Stomach smooth muscle (tissue), 2 donors: ENCODE data around the gene KPNA4.
"Not testable (repeated sequence)": the region's sequence is repeated elsewhere in the genome, so short reads cannot be mapped to it uniquely, and the experiment has no call there.

Source experiments
- H3K27ac ChIP-seq: one replicate; pipeline ENCODE4 v1.7.0; 2013; ENCODE audit warnings: mild to moderate bottlenecking, low read length, inconsistent platforms
- H3K27me3 ChIP-seq, 2 donors: one replicate each; pipeline ENCODE4 v1.7.0; 2013; ENCODE audit warnings: low read length in 2 of 2; ENCODE audit not compliant: insufficient read depth in 2 of 2, control insufficient read depth in 1 of 2
- H3K36me3 ChIP-seq, 2 donors: one replicate each; pipeline ENCODE4 v1.7.0; 2013; ENCODE audit warnings: low read length in 2 of 2; ENCODE audit not compliant: control insufficient read depth in 2 of 2, insufficient read depth in 2 of 2
- H3K4me1 ChIP-seq: one replicate; pipeline ENCODE4 v1.7.0; 2013; ENCODE audit warnings: low read length; ENCODE audit not compliant: control insufficient read depth, insufficient read depth
- H3K4me3 ChIP-seq, 2 donors: one replicate each; pipeline ENCODE4 v1.7.0; 2013; ENCODE audit warnings: low read length in 2 of 2
- H3K9ac ChIP-seq, 2 donors: one replicate each; pipeline ENCODE4 v1.7.0; 2013; ENCODE audit warnings: low read length in 2 of 2, mild to moderate bottlenecking in 1 of 2
- H3K9me3 ChIP-seq, 2 donors: one replicate each; pipeline ENCODE4 v1.7.0; 2013; ENCODE audit warnings: low read length in 2 of 2; ENCODE audit not compliant: control insufficient read depth in 2 of 2
- donor health status: healthy.
- donor health status: Pancreatic carcinoma.

KPNA4 gene

DNA sequence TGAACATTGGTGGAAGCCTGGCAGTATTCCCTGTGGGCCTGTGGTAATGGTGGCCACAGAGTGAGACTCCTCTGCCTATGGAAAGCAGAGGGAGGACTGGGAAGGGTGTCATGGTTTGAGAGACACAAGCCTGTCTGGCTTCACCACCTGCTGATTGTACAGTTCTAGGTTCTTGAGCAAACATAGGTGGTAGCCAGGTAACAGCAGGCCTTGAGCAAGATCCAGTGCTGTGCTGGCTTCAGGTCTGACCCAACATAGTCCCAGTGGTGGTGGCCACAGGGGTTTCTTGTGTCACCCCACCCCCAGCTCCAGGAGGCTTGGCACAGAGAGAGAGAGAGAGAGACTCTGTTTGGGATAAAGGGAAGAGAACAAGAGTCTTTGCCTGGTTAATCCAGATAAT, 22.7 kb upstream of the KPNA4 start:
- Histone ChIP-seq H3K4me3 (no peak overlapping the region), H3K27ac (no peak overlapping the region), H3K36me3 (no peaks in the 10 kb centered on the region), H3K9ac (no peak overlapping the region), H3K27me3 (no peaks in the 10 kb centered on the region), H3K4me1 (no peaks in the 10 kb centered on the region), H3K9me3 (peaks cover 0 to 5% of the 10 kb centered on the region in 2 donors)

DNA sequence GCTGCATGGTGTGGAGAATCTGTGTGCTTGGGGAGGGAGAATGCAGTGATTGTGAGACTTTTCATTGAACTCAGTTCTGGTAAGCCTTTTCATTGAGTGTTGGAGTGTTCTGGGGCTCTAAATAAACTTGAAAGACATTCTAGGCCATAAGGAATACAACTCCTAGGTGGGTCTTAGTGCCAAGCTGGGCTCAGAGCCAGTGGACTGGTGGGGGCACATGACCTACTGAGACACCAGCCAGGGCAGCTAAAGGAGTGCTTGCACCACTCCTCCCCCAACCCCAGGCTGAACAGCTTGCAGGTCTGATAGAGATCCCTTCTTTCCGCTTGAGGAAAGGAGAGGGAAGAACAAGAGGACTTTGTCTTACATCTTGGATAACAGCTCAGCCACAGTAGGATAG, 21.7 kb upstream of the KPNA4 start:
- Histone ChIP-seq H3K4me1 (no peaks in the 10 kb centered on the region), H3K27me3 (no peaks in the 10 kb centered on the region), H3K27ac (no peak overlapping the region), H3K36me3 (no peaks in the 10 kb centered on the region), H3K4me3 (no peak overlapping the region), H3K9me3 (peaks cover 0 to 5% of the 10 kb centered on the region in 2 donors), H3K9ac (no peak overlapping the region)

DNA sequence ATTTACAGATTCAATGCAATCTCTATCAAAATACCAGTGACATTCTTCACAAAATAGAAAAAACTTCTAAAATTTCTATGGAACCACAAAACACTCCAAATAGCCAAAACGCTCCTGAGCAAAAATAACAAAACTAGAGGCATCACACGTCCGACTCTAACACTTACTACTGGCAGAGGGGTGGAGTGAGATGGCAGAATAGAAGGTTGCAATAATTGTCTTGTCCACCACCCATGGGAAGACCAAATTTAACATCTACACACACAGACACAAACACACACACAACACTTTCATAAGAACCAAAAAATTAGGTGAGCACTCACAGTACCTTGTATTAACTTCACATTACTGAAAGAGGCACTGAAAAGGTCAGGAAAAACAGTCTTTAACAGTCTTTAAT, 21.3 kb upstream of the KPNA4 start:
- no peaks in the 10 kb centered on the region for H3K4me1 ChIP-seq
- no peak overlapping the region for H3K27ac ChIP-seq
- no peak overlapping the region for H3K4me3 ChIP-seq
- peaks cover 0 to 5% of the 10 kb centered on the region in 2 donors for H3K9me3 ChIP-seq
- no peak overlapping the region for H3K9ac ChIP-seq
- no peaks in the 10 kb centered on the region for H3K27me3 ChIP-seq
- H3K36me3 ChIP-seq, result no peaks in the 10 kb centered on the region

DNA sequence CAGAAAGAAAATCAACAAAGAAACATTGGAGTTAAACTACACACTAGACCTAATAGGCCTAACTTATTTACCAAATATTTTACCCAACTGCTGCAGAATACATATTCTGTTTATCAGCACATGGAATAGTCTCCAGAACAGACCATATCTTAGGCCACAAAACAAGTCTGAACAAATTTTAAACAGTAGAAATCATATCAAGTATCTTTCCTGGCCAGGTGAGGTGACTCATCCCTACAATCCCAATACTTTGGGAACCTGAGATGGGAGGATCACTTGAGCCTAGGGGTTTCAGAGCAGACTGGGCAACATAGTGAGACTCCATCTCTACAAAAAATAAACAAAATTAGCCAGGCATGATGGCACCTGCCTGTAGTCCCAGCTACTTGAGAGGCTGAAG, 18.1 kb upstream of the KPNA4 start:
- H3K4me3 ChIP-seq, result no peak overlapping the region
- H3K9ac ChIP-seq, result no peak overlapping the region
- H3K27me3 ChIP-seq, result no peaks in the 10 kb centered on the region
- H3K27ac ChIP-seq, result no peak overlapping the region
- no peaks in the 10 kb centered on the region for H3K4me1 ChIP-seq
- no peaks in the 10 kb centered on the region for H3K36me3 ChIP-seq
- H3K9me3 ChIP-seq, result peaks cover 3 to 8% of the 10 kb centered on the region in 2 donors

DNA sequence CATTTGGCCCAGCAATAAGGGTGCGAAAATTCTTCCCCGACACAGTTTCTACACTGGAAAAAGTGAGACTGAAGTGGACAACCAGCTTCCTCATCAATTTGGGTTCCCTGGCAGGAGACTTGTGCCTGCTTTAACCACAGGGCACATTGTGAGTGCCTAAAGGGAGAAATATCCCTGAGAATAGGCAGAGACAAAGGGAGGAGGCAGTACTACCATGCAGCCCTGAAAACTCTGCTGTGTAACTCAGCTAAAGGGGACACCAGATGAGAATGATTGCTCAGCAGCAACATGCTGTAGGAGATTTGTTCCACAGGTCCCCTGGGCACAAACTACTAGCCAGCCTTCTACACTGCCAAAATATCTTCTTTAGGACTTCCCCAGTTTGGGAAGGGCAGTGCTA, 15.6 kb upstream of the KPNA4 start:
- Histone ChIP-seq H3K36me3 (no peaks in the 10 kb centered on the region), H3K9me3 (peaks cover 3 to 8% of the 10 kb centered on the region in 2 donors), H3K4me1 (no peaks in the 10 kb centered on the region), H3K9ac (no peak overlapping the region), H3K27me3 (no peaks in the 10 kb centered on the region), H3K27ac (no peak overlapping the region), H3K4me3 (no peak overlapping the region)

DNA sequence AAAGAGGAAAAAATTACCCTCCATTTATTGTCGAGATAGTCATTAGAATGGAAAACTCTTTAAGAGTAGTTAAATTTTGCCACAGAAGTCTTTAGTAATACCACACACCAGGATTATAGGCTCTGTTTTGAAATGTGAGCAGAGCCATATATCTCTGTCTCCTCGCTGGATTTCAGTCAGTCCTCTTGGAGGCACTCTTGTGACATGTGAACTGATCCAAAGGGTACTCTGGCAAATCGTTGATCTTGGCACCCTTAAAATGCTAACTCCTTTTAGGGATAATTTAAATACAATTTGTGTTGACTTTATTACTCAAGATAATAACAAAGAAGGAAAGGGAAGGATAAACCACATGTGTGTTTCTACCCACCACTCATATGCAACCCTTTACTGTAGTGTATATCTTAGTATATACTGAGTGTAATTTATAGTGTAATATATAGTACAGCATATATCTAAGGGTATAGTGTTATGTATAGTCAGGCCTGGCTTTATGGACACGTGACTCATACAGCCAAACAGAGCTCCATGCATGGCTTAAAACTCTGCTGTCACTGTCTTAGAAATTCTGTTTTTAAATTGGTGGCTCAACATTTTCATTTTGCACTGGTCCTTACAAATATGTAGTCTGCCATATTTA, 12.3 kb upstream of the KPNA4 start:
- Histone ChIP-seq H3K36me3 (no peaks in the 10 kb centered on the region), H3K27ac (no peak overlapping the region), H3K9me3 (peaks cover 3% of the 10 kb centered on the region in 2 donors), H3K4me3 (no peak overlapping the region), H3K9ac (no peak overlapping the region), H3K27me3 (no peaks in the 10 kb centered on the region), H3K4me1 (no peaks in the 10 kb centered on the region)

DNA sequence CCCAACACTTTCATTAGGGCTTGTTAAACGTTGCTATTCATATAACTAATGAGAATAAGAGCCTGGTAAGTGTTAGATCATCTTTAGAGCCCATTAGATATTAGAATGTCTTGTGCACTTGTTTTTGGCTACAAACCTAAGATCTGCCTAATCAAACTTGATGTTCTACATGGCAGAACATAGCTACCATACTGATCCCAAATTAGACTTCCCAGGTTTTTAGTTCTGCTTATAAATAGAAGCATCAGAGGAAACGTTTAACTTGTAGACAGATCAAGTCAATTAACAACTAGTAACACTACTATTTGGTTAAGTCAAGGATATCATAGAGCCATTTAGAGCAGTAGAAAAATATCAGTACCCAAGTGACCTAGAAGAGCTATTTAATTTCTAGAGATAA, 11.7 kb upstream of the KPNA4 start:
- Histone ChIP-seq H3K27ac (no peak overlapping the region), H3K9me3 (peaks cover 3% of the 10 kb centered on the region in 2 donors), H3K4me1 (no peaks in the 10 kb centered on the region), H3K9ac (no peak overlapping the region), H3K36me3 (no peaks in the 10 kb centered on the region), H3K4me3 (no peak overlapping the region), H3K27me3 (no peaks in the 10 kb centered on the region)

DNA sequence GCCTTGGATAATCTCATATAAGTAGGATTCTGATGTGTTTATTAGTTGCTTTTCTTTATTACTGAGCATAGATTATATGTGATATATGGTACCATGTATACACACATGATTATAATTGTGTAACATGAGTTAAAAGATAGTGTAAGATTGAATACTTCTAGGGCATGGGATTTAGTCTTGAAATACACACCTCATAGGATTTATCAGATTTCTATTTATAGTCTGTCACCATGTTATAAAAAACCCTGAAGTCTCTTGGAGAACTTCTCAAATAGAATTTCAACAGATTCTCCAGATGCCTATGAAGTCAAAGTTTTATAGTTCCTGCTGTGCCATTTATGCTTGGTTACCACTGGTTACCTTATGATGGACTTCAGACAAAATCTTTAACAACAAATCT, 11.2 kb upstream of the KPNA4 start:
- Histone ChIP-seq H3K27ac (no peak overlapping the region), H3K36me3 (no peaks in the 10 kb centered on the region), H3K4me3 (no peak overlapping the region), H3K9ac (no peak overlapping the region), H3K4me1 (no peaks in the 10 kb centered on the region), H3K9me3 (peaks cover 3% of the 10 kb centered on the region in 2 donors), H3K27me3 (no peaks in the 10 kb centered on the region)

DNA sequence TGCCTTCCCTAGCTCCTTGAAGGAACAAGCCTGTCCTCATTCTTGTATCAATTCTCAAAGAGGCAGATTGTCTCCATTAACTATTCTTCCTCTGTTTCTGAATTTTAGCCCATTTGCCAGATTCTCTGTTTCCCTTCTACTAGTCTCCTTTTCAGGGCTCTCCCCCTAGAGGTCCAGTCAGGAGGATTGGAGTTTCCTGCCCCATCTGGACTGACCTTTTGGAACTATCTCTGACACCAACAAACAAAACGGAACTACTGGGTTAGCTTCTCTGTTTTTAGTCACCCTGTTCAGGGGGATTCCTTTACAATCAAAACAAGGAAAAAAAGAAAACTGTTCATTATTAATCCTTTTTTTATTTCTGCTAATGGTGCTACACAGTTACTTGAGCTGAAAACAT, 10.2 kb upstream of the KPNA4 start:
- no peaks in the 10 kb centered on the region for H3K36me3 ChIP-seq
- no peaks in the 10 kb centered on the region for H3K27me3 ChIP-seq
- no peak overlapping the region for H3K27ac ChIP-seq

DNA sequence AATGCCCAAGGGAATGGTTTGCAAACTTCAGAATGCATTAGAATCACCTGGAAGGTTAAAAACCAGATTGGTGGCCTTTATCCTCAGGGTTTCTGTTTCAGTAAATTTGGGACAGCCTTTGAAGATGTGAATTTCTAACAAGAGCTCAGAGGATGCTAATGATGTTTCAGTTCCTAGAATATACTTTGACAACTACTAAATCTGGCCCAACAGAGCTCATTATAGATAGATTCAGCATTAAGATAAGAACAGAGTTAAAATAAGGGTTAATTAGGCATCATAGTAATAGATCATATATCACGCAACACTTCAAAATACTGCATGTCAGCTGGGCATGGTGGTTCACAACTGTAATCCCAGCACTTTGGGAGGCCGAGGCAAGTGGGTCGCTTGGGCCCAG, 9.3 kb upstream of the KPNA4 start:
- Histone ChIP-seq H3K4me3 (no peak overlapping the region), H3K9me3 (no peaks in the 10 kb centered on the region), H3K4me1 (no peaks in the 10 kb centered on the region), H3K27me3 (no peaks in the 10 kb centered on the region), H3K27ac (no peak overlapping the region), H3K36me3 (no peaks in the 10 kb centered on the region), H3K9ac (no peak overlapping the region)

More for the DNA sequence above, 10.2 kb upstream of the KPNA4 start:
- no peaks in the 10 kb centered on the region for H3K4me1 ChIP-seq
- no peaks in the 10 kb centered on the region for H3K9me3 ChIP-seq
- no peak overlapping the region for H3K4me3 ChIP-seq
- H3K9ac ChIP-seq, result no peak overlapping the region

DNA sequence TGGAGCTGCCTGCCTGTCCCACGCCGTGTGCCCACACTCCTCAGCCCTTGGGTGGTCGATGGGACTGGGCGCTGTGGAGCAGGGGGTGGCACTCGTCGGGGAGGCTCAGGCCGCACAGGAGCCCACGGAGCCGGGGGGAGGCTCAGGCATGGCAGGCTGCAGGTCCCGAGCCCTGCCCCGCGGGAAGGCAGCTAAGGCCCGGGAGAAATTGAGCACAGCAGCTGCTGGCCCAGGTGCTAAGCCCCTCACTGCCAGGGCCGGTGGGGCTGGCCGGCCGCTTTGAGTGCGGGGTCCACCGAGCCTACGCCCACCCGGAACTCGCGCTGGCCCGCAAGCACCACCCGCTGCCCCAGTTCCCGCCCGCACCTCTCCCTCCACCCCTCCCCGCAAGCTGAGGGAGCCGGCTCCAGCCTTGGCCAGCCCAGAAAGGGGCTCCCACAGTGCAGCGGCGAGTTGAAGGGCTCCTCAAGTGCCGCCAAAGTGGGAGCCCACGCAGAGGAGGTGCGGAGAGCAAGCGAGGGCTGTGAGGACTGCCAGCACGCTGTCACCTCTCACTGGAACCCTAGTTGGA, 8.7 kb upstream of the KPNA4 start:
- H3K9ac ChIP-seq, H3K4me3 ChIP-seq, H3K27me3 ChIP-seq, H3K27ac ChIP-seq, H3K4me1 ChIP-seq, H3K9me3 ChIP-seq, H3K36me3 ChIP-seq: not testable (repeated sequence)
